Measurements from ENCODE around the gene FNDC3B.

DNA sequence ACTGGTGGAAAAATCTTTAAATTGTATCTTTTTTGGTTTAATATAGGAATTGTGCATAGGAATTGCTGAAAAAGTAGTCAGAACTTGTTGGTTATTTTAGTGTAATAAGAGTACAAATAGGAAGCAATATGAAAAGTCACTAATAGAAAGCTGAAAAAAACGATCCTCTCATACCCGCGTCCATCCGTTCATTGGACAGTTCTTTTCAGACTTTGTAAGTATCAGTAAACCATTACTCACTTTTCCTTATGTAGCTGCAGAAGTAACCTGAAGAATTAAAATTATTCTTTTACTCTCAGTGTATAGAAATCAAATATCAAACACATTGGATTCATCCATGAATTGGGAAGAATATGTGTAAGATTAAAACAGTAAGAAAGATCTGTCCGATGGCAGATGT, 4.4 kb downstream of the FNDC3B start:
- TF ChIP-seq, protein P1, sequence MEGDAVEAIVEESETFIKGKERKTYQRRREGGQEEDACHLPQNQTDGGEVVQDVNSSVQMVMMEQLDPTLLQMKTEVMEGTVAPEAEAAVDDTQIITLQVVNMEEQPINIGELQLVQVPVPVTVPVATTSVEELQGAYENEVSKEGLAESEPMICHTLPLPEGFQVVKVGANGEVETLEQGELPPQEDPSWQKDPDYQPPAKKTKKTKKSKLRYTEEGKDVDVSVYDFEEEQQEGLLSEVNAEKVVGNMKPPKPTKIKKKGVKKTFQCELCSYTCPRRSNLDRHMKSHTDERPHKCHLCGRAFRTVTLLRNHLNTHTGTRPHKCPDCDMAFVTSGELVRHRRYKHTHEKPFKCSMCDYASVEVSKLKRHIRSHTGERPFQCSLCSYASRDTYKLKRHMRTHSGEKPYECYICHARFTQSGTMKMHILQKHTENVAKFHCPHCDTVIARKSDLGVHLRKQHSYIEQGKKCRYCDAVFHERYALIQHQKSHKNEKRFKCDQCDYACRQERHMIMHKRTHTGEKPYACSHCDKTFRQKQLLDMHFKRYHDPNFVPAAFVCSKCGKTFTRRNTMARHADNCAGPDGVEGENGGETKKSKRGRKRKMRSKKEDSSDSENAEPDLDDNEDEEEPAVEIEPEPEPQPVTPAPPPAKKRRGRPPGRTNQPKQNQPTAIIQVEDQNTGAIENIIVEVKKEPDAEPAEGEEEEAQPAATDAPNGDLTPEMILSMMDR (IDR thresholded peaks at IDR 0.05) = no peak
- TF ChIP-seq EP300 (IDR thresholded peaks at IDR 0.05) = no peak
